Subcutaneous adipose tissue (tissue), 4 donors: ENCODE data around the gene LTB4R. TPM values are rescaled to one million over a fixed set of nuclear protein-coding genes. Genes with fewer than 3 reads are reported as not detected.

Source experiments
- total RNA-seq, 4 donors: library from RNA; depleted of rRNA; stranded (reverse); fragments of >200 nt; gene quantifications; one replicate each; pipeline ENCODE4 v1.1.0, GENCODE V29; 2016
- TF ChIP-seq, protein P1 (sequence below): fragments of 450-650 bp; IDR thresholded peaks from one replicate; pipeline ENCODE4 v1.5.1; 2016; ENCODE audit warnings: low read depth, mild to moderate bottlenecking, control low read depth, antibody characterized with exemption, moderate library complexity

The LTB4R gene
- total RNA-seq, 4 donors from 2014 or later = 4.2 to 10.9 (median 7.5) TPM

GRCh38 chr14:24321212-24321975 lies 10.1 kb downstream of the LTB4R start:
- TF ChIP-seq, protein P1, sequence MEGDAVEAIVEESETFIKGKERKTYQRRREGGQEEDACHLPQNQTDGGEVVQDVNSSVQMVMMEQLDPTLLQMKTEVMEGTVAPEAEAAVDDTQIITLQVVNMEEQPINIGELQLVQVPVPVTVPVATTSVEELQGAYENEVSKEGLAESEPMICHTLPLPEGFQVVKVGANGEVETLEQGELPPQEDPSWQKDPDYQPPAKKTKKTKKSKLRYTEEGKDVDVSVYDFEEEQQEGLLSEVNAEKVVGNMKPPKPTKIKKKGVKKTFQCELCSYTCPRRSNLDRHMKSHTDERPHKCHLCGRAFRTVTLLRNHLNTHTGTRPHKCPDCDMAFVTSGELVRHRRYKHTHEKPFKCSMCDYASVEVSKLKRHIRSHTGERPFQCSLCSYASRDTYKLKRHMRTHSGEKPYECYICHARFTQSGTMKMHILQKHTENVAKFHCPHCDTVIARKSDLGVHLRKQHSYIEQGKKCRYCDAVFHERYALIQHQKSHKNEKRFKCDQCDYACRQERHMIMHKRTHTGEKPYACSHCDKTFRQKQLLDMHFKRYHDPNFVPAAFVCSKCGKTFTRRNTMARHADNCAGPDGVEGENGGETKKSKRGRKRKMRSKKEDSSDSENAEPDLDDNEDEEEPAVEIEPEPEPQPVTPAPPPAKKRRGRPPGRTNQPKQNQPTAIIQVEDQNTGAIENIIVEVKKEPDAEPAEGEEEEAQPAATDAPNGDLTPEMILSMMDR = no peak

GRCh38 chr14:24322672-24323071 lies 11.4 kb downstream of the LTB4R start:
- TF ChIP-seq, protein P1 = no peak

DNA sequence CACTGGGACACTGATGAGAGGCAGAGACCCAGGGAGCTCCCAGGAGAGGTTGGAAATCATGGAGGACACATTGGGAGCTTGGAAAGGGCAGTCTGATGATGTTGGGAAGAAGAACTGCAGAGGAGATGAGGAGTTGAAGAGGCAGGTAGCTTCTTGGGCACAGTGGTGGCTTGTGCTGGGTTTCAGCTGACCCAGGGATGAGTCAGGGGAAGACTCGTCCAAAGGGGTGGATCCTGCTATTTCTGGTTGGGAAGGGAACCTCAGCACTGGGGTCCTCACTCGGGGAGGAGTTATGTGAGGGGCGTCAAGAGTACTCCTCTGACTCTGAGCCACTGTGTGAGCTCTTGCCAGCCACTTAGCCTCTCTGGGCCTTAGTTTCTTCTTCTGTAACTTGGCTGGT lies 12.0 kb downstream of the LTB4R start:
- TF ChIP-seq, protein P1 = no peak

- TF ChIP-seq, protein P1 = no peak
These were observed 12.7 kb downstream of the LTB4R start for GRCh38 chr14:24324024-24324423.

DNA sequence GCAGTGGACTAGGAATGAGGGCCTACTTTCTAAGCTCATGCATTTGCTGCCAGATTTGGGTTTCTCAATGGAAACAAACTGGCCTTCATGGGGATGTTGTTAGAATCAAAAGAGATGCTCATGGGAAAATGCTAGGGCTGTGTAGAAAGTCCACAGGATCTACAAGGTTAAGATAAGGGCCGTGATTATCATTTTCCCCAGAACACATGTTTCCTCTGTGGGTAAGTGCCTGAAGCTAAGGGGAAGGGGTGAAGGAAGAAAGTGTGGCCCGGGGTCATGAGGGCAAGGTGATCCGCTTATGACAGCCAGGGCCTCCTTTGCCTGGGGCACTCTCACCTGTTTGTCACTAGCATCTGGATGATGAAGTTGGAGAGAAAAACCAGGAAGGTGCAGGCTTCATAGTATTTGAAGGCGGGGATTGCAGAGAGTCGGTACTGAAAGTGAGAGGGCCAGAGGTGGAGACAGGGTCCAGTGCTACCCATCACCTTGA lies 13.8 kb downstream of the LTB4R start:
- TF ChIP-seq, protein P1 = no peak

- TF ChIP-seq, protein P1 = no peak
These were observed 14.7 kb downstream of the LTB4R start for GRCh38 chr14:24325963-24326362.

- TF ChIP-seq, protein P1 = no peak
These were observed 16.0 kb downstream of the LTB4R start for GRCh38 chr14:24327303-24327702.
